Stimulated activated naive CD8-positive, alpha-beta T cell treated with anti-CD3 and anti-CD28 coated beads, Interleukin-15, amount 100 ng/mL, for 72 hours (primary cell): Measurements from ENCODE around the gene CD53.
"Not testable (repeated sequence)": the region's sequence is repeated elsewhere in the genome, so short reads cannot be mapped to it uniquely, and the experiment has no call there.

ENCODE experiments used
- ATAC-seq: fragments of 150-1000 bp; cut with Tn5 transposase; 2 replicates; pipeline ENCODE4 v1.10.0; 2021; ENCODE audit warnings: mild to moderate bottlenecking, moderate library complexity
- DNase-seq, 2 donors: peaks; one replicate each; pipeline ENCODE4 v3.0.0; 2021 to 2022
- H3K27ac Mint-ChIP-seq, 2 donors: one replicate each; pipeline ENCODE4 v1.8.0; 2022; ENCODE audit warnings: mild to moderate bottlenecking in 2 of 2, mixed read lengths in 2 of 2, moderate library complexity in 2 of 2
- H3K27me3 Mint-ChIP-seq: one replicate; pipeline ENCODE4 v1.8.0; 2022; ENCODE audit warnings: mixed read lengths
- H3K4me1 Mint-ChIP-seq: one replicate; pipeline ENCODE4 v1.8.0; 2022; ENCODE audit warnings: mild to moderate bottlenecking, mixed read lengths
- H3K4me3 Mint-ChIP-seq, 2 donors: one replicate each; pipeline ENCODE4 v1.8.0; 2022; ENCODE audit warnings: mild to moderate bottlenecking in 2 of 2, mixed read lengths in 2 of 2, moderate library complexity in 1 of 2
- H3K9me3 Mint-ChIP-seq, 2 donors: one replicate each; pipeline ENCODE4 v1.8.0; 2022; ENCODE audit warnings: mixed read lengths in 2 of 2

Gene CD53, protein sequence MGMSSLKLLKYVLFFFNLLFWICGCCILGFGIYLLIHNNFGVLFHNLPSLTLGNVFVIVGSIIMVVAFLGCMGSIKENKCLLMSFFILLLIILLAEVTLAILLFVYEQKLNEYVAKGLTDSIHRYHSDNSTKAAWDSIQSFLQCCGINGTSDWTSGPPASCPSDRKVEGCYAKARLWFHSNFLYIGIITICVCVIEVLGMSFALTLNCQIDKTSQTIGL

DNA sequence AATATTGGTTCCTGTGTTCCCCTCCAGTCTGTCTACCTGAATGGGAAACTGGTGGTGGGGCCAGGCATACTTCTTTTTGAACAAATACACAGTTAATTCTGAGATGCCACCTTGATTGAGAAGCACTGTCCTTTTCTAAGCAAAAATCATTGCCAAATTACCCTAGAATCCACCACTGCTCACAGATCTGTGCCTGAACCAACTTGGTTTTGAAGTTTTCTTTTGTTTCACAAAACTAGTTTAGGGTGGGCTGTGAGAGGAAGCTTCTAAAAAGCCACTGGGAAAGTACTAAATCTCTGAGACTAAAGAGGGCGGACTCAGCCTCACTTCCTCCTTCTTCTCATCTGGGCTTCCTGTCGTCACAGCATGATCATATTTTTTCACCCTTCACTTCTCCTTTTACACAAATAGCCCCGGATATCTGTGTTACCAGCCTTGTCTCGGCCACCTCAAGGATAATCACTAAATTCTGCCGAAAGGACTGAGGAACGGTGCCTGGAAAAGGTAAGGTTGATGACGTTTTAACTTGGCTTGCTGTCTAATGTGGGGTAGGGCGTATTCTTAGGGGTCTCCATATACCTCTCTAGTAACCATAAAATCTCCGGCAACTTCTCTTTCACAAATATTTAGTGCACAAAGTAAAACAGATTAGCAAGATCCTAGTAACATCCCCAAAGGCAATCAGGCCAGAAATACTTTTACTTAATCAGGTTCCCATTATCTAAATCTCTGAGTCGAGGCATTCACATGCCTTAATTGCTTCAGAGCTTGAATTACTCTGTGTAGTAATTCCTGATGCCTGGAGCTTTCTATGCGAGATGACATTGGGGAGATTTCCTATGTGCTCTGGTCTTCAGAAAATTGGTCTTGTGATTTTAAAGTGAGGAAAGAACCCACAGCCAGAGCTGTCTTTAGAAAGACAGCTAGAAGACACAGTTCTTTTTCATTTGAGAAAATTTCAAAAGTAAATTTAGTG, at the start of gene CD53:
Gene CD53, plus strand, starts transcription at position 404 of the 976 bp plus-strand sequence. CDS start 18,261 bp downstream, outside the sequence.
- DNase-seq (peak; percentile 34 to 48), ATAC-seq (peak; percentile 39)
- H3K4me3 Mint-ChIP-seq: peak within 1 kb of the TSS; percentile 98
- H3K4me1 Mint-ChIP-seq: peaks cover 44% of the 10 kb centered on the region
- peak within 1 kb of the TSS; percentile 97 to 98 for H3K27ac Mint-ChIP-seq
- no peaks in the 10 kb centered on the region for H3K27me3 Mint-ChIP-seq
- H3K9me3 Mint-ChIP-seq: peaks cover 5 to 12% of the 10 kb centered on the region in 2 donors

DNA sequence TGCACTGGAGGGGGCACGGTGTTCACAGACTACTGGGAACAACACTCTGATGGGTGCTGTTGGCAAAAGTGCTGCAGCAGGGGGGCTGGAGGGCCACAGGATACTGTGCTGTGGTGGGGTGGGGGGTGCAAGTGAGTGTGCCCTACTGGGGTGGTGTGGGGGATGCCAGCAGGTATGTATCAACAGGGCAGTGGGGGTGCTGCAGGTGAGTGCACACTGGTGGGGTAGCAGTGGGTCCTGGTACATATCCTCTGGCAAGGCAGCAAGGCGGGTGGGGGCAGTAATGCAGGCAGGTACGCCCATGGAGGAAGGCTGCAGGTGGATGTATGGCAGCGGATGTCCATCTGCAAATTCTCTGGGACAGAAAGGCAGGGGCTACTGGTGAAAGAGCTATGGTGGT, 48.8 kb upstream of the CD53 start:
- Mint-ChIP-seq H3K4me3 (no peak overlapping the region), H3K27ac (no peak overlapping the region), H3K27me3 (no peaks in the 10 kb centered on the region), H3K4me1 (no peaks in the 10 kb centered on the region), H3K9me3 (peaks cover 9 to 11% of the 10 kb centered on the region in 2 donors)
- ATAC-seq (no peak), DNase-seq (no peak)

DNA sequence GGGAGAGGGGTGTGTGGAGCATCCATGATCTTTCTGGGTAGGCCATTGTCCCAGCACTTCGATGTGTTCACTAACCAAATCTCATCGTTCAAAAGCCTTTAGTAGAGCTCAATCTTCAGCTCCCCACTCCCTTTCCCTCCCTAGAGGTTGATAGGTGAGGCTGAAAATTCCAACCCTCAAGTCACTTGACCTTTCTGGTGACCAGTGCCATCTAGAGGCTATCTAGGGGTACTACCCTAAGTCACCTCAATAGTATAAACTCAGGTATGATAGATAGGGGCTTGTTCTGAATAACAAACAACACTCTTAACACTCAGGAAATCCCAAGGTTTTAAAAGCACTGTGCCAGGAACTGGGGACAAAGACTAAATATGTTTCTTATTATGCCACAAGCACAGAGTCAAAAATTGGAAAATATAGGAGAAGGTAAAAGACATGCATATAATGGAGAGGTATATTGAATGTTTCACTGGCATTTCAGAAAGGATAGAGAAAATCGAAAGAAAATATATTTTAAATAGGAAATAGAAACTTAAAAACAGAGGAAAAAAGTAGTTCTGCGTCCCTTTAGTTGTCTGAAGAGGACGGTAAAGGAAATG, 42.9 kb upstream of the CD53 start:
- peaks cover 0 to 7% of the 10 kb centered on the region in 2 donors for H3K9me3 Mint-ChIP-seq
- H3K27me3 Mint-ChIP-seq: no peaks in the 10 kb centered on the region
- no peak overlapping the region for H3K27ac Mint-ChIP-seq
- DNase-seq (peak; percentile 20 to 23), ATAC-seq (peak; percentile 70)
- H3K4me1 Mint-ChIP-seq: peaks cover 10% of the 10 kb centered on the region
- no peak overlapping the region for H3K4me3 Mint-ChIP-seq

DNA sequence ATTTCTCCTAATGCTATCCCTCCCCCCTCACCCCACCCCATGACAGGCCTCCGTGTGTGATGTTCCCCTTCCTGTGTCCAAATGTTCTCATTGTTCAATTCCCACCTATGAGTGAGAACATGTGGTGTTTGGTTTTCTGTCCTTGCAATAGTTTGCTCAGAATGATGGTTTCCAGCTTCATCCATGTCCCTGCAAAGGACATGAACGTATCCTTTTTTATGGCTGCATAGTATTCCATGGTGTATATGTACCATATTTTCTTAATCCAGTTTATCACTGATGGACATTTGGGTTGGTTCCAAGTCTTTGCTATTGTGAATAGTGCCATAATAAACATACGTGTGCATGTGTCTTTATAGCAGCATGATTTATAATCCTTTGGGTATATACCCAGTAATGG, 39.2 kb upstream of the CD53 start:
- not testable (repeated sequence) for H3K4me3 Mint-ChIP-seq, DNase-seq, ATAC-seq, H3K27ac Mint-ChIP-seq, H3K27me3 Mint-ChIP-seq, H3K9me3 Mint-ChIP-seq
- peaks cover 10% of the 10 kb centered on the region for H3K4me1 Mint-ChIP-seq

DNA sequence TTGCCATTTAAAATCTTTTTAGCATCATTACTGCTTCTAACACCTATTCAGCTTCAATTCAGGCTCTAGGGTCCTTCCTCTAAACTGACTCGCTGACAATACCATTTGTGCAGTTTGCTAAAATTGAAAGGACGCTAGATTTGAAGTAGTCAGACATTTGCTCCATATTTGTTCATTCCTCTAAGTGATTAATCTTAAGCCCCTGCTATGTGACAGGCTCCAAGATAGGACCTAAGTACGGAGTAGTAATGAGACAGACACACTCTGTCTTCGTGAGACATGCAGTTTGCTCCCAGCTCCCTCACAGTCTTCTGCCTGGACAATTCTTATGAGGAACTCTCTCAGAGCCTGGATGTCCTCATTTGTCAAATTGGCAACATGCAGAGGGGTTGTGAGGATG, 26.1 kb upstream of the CD53 start:
- DNase-seq (no peak), ATAC-seq (no peak)
- H3K27ac Mint-ChIP-seq: no peak overlapping the region
- H3K9me3 Mint-ChIP-seq: no peaks in the 10 kb centered on the region
- H3K4me1 Mint-ChIP-seq: no peaks in the 10 kb centered on the region
- H3K27me3 Mint-ChIP-seq: no peaks in the 10 kb centered on the region
- H3K4me3 Mint-ChIP-seq: no peak overlapping the region

DNA sequence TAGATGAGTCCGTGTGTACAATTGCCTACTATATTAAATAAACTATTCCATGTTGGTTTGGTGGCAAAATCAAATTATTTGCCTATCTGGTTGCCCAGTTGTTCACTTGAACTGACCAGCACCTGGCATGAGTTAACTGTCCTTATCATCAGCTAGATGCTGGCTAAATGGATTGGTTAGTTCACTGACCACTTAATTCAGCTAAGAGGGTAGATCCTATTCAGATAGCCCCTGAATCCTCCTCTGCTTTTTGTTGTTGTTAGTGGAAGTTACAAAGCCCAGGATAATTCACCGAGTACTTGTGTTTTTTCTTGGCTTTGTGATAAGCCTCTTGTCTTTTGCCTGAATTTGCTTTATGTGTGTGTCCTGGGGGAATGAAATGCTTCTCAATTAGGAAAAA, 22.8 kb upstream of the CD53 start:
- Mint-ChIP-seq H3K27me3 (no peaks in the 10 kb centered on the region), H3K4me1 (peaks cover 8% of the 10 kb centered on the region), H3K9me3 (no peaks in the 10 kb centered on the region), H3K27ac (no peak overlapping the region), H3K4me3 (no peak overlapping the region)
- ATAC-seq (no peak), DNase-seq (no peak)

DNA sequence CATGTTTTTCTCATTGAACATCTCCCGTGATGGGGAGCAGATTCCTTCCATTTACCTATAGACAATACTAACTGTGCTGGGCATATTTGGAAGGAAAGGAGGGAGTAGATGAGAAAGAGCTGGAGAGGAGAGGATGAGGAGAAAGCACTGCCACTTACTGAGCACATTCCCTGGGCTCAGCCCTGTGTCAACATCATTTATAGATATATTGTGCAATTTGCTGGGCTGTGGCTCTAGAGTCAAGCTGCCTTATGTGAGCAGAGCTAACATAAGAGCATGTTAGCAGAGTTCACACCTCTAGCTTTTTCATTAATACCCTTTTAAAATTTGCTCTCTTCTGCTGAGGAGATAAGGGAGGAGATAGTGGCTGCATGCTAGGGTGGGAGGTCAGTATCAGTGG, 22.3 kb upstream of the CD53 start:
- H3K4me3 Mint-ChIP-seq: no peak overlapping the region
- ATAC-seq (no peak), DNase-seq (no peak)
- no peaks in the 10 kb centered on the region for H3K27me3 Mint-ChIP-seq
- no peaks in the 10 kb centered on the region for H3K9me3 Mint-ChIP-seq
- H3K4me1 Mint-ChIP-seq: peaks cover 8% of the 10 kb centered on the region
- no peak overlapping the region for H3K27ac Mint-ChIP-seq

DNA sequence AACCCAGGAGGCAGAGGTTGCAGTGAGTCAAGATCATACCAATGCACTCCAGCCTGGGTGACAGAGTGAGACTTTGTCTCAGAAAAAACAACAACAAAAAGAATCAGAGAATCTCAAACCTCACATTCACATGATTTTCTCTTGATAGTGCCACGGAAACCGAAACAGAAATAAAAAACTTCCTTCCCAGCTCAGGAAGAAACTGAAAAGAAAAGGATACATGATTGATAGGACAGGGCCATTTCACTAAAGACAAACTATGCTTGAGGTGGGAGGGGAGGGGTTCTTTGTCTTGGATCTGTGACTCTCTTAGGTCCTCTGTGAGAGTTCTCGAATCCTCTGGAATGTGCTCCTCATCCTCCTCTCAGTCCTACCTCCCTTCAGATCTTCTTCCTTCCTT, 19.8 kb upstream of the CD53 start:
- peaks cover 11% of the 10 kb centered on the region for H3K4me1 Mint-ChIP-seq
- H3K9me3 Mint-ChIP-seq: no peaks in the 10 kb centered on the region
- no peaks in the 10 kb centered on the region for H3K27me3 Mint-ChIP-seq
- H3K27ac Mint-ChIP-seq: no peak overlapping the region
- H3K4me3 Mint-ChIP-seq: no peak overlapping the region
- ATAC-seq (no peak), DNase-seq (no peak)

DNA sequence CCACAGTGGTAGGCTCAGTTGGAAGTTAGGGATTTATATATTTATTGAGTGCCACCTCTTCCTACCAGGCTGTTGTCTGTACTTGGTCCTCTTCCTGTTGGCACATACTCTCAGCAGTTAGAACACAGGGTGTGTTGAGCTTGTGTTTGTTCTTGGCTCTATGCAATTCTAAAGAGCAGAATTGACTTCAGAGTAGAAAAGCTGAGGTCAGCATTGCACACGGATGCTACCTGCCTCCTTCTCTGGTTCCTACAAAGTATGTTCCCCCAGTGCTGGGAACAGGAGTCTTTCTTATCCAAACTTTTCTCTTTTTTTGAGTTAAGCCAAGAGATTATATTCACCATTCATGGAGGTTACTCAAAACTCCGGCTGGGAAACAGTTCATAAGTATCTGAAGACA, 16.5 kb upstream of the CD53 start:
- H3K4me1 Mint-ChIP-seq: peaks cover 41% of the 10 kb centered on the region
- no peaks in the 10 kb centered on the region for H3K9me3 Mint-ChIP-seq
- no peak overlapping the region for H3K27ac Mint-ChIP-seq
- no peaks in the 10 kb centered on the region for H3K27me3 Mint-ChIP-seq
- H3K4me3 Mint-ChIP-seq: no peak overlapping the region
- DNase-seq (no peak), ATAC-seq (no peak)

DNA sequence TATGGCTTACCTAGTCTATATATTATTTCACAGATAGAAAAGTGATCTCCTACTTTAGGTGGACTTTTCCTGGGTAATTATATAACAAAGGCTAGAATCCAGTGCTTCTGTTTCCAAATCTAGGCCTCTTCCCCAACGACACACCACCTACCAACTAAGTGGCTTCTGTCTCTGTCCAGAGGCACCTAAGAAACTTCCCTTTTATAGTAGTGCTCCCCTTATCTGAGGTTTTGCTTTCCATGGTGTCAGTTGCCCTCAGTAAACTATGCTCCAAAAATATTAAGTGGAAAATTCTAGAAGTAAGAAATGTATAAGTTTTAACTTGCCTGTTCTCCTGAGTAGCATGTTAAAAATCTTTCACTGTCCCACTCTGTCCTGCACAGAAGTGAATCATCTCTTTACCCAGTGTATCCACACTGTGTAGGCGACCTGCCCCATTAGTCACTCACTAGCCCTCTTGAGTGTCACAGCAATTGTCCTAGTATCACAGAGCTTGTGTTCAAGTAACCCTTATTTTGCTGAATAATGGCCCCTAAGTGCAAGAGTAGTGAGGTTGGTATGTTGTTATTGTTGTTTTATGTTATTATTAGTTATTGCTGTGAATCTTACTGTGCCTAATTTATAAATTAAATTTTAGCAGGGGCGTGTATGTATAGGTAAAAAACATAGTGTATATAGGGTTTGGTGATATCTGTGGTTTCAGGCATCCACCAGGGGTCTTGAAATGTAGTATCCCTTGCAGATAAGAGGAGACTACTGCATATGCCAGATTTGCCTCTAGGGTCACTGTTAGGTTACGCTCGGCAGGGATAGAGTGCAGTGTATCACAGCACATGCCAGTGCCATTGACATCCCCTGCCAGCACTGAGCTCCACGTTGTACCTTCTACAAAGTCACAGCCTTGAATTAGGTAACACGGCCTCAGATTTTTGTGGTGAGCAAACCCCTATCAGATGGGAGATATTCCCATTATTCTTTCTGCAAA, 14.7 kb upstream of the CD53 start:
- Mint-ChIP-seq H3K4me3 (no peak overlapping the region), H3K9me3 (peaks cover 0 to 11% of the 10 kb centered on the region in 2 donors), H3K27ac (no peak overlapping the region), H3K4me1 (peaks cover 48% of the 10 kb centered on the region), H3K27me3 (no peaks in the 10 kb centered on the region)
- DNase-seq (no peak), ATAC-seq (peak; percentile 75)

DNA sequence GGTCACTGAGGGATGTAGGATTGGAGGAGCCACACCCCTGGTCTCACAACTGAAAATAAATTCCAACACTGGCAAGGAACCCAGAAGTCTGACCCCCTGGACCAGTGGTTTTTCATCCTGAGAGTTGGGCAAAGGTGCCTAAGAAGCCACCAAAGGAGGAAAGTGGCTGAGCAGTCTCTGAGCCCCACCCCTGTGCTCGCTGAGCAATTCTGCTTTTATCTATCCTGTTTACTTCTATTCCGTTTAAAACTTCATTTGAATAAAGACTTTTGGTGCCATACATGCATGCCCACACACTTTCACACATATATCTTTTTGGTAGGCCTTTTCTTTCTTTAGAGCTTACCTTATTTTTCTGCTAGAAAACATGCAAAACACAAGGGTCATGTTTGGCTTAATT, 13.9 kb upstream of the CD53 start:
- no peak overlapping the region for H3K27ac Mint-ChIP-seq
- no peak overlapping the region for H3K4me3 Mint-ChIP-seq
- H3K4me1 Mint-ChIP-seq: peaks cover 51% of the 10 kb centered on the region
- H3K27me3 Mint-ChIP-seq: no peaks in the 10 kb centered on the region
- peaks cover under 1 to 11% of the 10 kb centered on the region in 2 donors for H3K9me3 Mint-ChIP-seq
- ATAC-seq (no peak), DNase-seq (no peak)

DNA sequence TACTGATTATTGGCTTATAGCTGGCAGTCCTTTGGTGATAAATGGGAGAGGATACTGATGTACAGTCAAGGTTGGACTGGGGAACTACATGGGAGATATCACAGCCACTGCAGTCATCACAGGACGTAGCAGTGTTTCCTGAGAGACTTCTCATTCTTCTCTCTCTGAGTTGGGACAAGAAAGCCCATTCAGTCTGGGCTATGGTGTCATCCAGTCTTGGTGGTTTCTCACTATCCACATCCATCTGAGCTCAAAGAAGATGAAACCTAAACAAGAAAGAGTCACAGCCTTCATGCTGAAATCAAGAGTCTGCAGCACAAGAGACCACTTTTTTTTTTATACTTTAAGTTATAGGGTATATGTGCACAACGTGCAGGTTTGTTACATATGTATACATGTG, 12.8 kb upstream of the CD53 start:
- Mint-ChIP-seq H3K27ac (no peak overlapping the region), H3K4me3 (no peak overlapping the region), H3K27me3 (no peaks in the 10 kb centered on the region), H3K4me1 (peaks cover 61% of the 10 kb centered on the region), H3K9me3 (peaks cover 12 to 19% of the 10 kb centered on the region in 2 donors)
- peak; percentile 90 for ATAC-seq
- DNase-seq: no peak

DNA sequence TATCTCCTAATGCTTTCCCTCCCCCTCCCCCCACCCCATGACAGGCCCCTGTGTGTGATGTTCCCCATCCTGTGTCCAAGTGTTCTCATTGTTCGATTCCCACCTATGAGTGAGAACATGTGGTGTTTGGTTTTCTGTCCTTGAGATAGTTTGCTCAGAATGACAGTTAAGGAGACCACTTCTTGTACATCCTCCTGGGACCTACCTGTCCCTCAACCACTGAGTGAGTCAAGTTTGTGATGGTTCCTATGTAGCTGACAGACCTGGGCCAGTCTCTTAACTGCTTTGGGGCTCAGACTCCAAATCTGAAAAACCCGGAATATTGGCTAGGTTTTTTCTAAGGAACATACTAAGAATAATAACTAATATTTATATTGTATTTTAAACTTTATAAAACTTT, 12.3 kb upstream of the CD53 start:
- peaks cover 15 to 23% of the 10 kb centered on the region in 2 donors for H3K9me3 Mint-ChIP-seq
- peak; percentile 78 for ATAC-seq
- not testable (repeated sequence) for H3K27ac Mint-ChIP-seq, H3K4me3 Mint-ChIP-seq, H3K27me3 Mint-ChIP-seq, DNase-seq
- H3K4me1 Mint-ChIP-seq: peaks cover 61% of the 10 kb centered on the region

DNA sequence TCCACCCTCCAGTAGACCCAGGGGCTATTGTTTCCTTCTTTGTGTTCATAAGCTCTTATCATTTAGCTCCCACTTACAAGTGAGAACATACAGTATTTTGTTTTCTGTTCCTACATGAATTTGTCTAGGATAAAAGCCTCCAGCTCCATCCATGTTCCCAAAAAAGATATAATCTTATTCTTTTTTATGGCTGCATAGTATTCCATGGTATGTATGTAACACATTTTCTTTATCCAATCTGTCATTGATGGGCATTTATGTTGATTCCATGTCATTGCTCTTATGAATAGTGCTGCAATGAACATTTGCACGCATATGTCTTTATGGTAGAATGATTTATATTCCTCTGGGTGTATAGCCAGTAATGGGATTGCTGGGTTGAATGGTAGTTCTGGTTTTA, 11.0 kb upstream of the CD53 start:
- H3K27me3 Mint-ChIP-seq, H3K27ac Mint-ChIP-seq, DNase-seq, H3K4me3 Mint-ChIP-seq, ATAC-seq: not testable (repeated sequence)
- H3K9me3 Mint-ChIP-seq: peaks cover 29 to 36% of the 10 kb centered on the region in 2 donors
- H3K4me1 Mint-ChIP-seq: peaks cover 65% of the 10 kb centered on the region

DNA sequence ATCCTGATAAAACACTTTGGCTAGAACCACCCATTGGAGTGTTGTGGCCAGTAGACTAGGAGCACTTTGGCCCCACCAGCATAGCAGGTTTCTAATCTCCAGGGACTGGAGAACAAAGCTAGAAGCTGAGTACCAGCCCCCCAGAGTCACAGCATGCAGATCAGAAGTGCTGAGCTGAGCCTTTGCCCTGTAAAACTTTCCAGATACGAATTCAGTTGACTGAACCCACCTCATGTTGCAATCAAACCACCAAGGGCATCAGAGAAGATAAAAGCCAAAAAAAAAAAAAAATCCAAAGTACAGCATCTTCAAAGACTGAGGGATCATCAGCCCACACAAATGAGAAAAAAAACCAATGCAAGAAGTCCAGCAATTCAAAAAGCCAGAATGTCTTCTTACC, 8.7 kb upstream of the CD53 start:
- ATAC-seq: no peak
- H3K4me3 Mint-ChIP-seq: peak overlapping the region in 1 of 2 donors; percentile 20
- peaks cover 56% of the 10 kb centered on the region for H3K4me1 Mint-ChIP-seq
- no peaks in the 10 kb centered on the region for H3K27me3 Mint-ChIP-seq
- DNase-seq: no peak
- peaks cover 45 to 57% of the 10 kb centered on the region in 2 donors for H3K9me3 Mint-ChIP-seq
- H3K27ac Mint-ChIP-seq: no peak overlapping the region
